Endodermal cell (in vitro differentiated cells): ENCODE measurements around the gene BRICD5. TPM values are rescaled to one million over a fixed set of nuclear protein-coding genes. Genes with fewer than 3 reads are reported as not detected.

Source experiments
- DNase-seq: peaks from one replicate; pipeline ENCODE4 v3.0.0-alpha.2; 2017
- H3K27ac ChIP-seq: 2 replicates; pipeline ENCODE4 v1.5.1; 2013; ENCODE audit warnings: mild to moderate bottlenecking, low read depth, low read length, moderate library complexity
- H3K27me3 ChIP-seq: 2 replicates; pipeline ENCODE4 v1.6.1; 2013; ENCODE audit warnings: mild to moderate bottlenecking, low read length, moderate library complexity; ENCODE audit not compliant: insufficient read depth, control insufficient read depth, poor library complexity, severe bottlenecking
- H3K36me3 ChIP-seq: 2 replicates; pipeline ENCODE4 v1.7.0; 2013; ENCODE audit warnings: mild to moderate bottlenecking, low read length, moderate library complexity; ENCODE audit not compliant: control insufficient read depth, insufficient read depth
- H3K4me1 ChIP-seq: one replicate; pipeline ENCODE4 v1.7.0; 2013; ENCODE audit warnings: low read length; ENCODE audit not compliant: control insufficient read depth, insufficient read depth
- H3K4me3 ChIP-seq: 2 replicates; pipeline ENCODE4 v1.5.1; 2013; ENCODE audit warnings: mild to moderate bottlenecking, low read length, moderate library complexity
- H3K9ac ChIP-seq: 2 replicates; pipeline ENCODE4 v1.6.1; 2013; ENCODE audit warnings: mild to moderate bottlenecking, low read length, moderate library complexity; ENCODE audit not compliant: poor library complexity, severe bottlenecking; ENCODE audit errors: extremely low read depth
- H3K9me3 ChIP-seq: 2 replicates; pipeline ENCODE4 v1.6.1; 2013; ENCODE audit warnings: mild to moderate bottlenecking, low read length, moderate library complexity; ENCODE audit not compliant: control insufficient read depth
- H3K27ac Mint-ChIP-seq: 2 replicates; pipeline ENCODE4 v1.8.0; 2020; ENCODE audit warnings: mixed read lengths
- H3K27me3 Mint-ChIP-seq: 2 replicates; pipeline ENCODE4 v1.8.0; 2021; ENCODE audit warnings: mild to moderate bottlenecking, mixed read lengths; ENCODE audit not compliant: insufficient read depth
- H3K36me3 Mint-ChIP-seq: 2 replicates; pipeline ENCODE4 v1.8.0; 2020; ENCODE audit warnings: low read depth, mixed read lengths
- H3K4me1 Mint-ChIP-seq: 2 replicates; pipeline ENCODE4 v1.8.0; 2020; ENCODE audit warnings: mixed read lengths
- H3K4me3 Mint-ChIP-seq: 2 replicates; pipeline ENCODE4 v1.8.0; 2020; ENCODE audit warnings: mild to moderate bottlenecking, moderate library complexity, mixed read lengths
- H3K9me3 Mint-ChIP-seq: 2 replicates; pipeline ENCODE4 v1.8.0; 2020; ENCODE audit warnings: mild to moderate bottlenecking, mixed read lengths
- WGBS, 2 experiments: methylation state at CpG; one replicate each; pipeline versions ENCODE4 v1.1.5 to v1.1.7; 2013; ENCODE audit warnings: missing lambda C conversion rate in 2 of 2, mixed read lengths in 1 of 2; ENCODE audit not compliant: insufficient coverage in 1 of 2, insufficient read length in 1 of 2; 5-methylcytosine and 5-hydroxymethylcytosine counted together
- total RNA-seq, 2 donors: library from RNA; stranded (reverse); fragmentation: NEBNext Ultra II Directional in 1 of 2; extraction: Animal tissue kit (Norgen Biotek cat#: 25700) in 1 of 2; gene quantifications; 2 replicates in 1 of 2; 3 replicates in 1 of 2; pipeline ENCODE4 v1.2.1, GENCODE V29; 2021
- TF ChIP-seq, protein P1 (sequence below): fragments of 200-600 bp; sonication (generic); conservative IDR thresholded peaks from 2 replicates; pipeline ENCODE4 v1.5.0; 2021; ENCODE audit warnings: antibody characterized with exemption, mild to moderate bottlenecking

Gene BRICD5
- total RNA-seq, 2 donors from 2014 or later = 7.7 to 15.0 TPM

DNA sequence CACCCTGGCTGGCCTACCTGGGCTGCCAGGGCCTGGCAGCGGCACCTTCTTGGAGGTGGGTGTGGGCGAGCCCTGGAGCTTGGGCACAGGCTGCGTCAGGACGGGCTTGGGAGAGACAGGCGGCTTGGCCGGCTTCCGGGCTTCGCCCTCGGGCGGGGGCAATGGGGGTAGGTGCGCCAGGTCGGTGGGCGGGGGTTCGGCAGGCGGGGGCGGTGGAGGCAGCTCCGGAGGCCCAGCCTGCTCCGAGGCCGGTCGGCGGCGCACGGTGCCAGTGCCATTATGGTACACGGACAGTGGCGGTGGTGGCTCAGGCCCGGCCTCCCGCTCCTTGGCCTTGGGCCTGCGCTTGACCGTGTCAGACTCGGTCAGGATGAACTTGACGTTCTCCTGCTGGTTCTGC is 31.1 kb downstream of the BRICD5 start:
- Histone ChIP-seq H3K4me3 (no peak overlapping the region), H3K27ac (no peak overlapping the region), H3K4me1 (no peaks in the 10 kb centered on the region), H3K9ac (no peak overlapping the region), H3K27me3 (no peaks in the 10 kb centered on the region), H3K36me3 (no peaks in the 10 kb centered on the region), H3K9me3 (no peaks in the 10 kb centered on the region)
- DNase-seq = no peak
- TF ChIP-seq, protein P1, sequence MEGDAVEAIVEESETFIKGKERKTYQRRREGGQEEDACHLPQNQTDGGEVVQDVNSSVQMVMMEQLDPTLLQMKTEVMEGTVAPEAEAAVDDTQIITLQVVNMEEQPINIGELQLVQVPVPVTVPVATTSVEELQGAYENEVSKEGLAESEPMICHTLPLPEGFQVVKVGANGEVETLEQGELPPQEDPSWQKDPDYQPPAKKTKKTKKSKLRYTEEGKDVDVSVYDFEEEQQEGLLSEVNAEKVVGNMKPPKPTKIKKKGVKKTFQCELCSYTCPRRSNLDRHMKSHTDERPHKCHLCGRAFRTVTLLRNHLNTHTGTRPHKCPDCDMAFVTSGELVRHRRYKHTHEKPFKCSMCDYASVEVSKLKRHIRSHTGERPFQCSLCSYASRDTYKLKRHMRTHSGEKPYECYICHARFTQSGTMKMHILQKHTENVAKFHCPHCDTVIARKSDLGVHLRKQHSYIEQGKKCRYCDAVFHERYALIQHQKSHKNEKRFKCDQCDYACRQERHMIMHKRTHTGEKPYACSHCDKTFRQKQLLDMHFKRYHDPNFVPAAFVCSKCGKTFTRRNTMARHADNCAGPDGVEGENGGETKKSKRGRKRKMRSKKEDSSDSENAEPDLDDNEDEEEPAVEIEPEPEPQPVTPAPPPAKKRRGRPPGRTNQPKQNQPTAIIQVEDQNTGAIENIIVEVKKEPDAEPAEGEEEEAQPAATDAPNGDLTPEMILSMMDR = no peak
- peaks cover 13% of the 10 kb centered on the region for H3K36me3 Mint-ChIP-seq
- no peak overlapping the region for H3K27ac Mint-ChIP-seq
- H3K4me1 Mint-ChIP-seq = no peaks in the 10 kb centered on the region
- 97% methylated on average over 20 to 31 of the region's 31 CpGs for WGBS, 2 experiments
- no peaks in the 10 kb centered on the region for H3K9me3 Mint-ChIP-seq
- H3K27me3 Mint-ChIP-seq = no peaks in the 10 kb centered on the region
- no peak overlapping the region for H3K4me3 Mint-ChIP-seq

DNA sequence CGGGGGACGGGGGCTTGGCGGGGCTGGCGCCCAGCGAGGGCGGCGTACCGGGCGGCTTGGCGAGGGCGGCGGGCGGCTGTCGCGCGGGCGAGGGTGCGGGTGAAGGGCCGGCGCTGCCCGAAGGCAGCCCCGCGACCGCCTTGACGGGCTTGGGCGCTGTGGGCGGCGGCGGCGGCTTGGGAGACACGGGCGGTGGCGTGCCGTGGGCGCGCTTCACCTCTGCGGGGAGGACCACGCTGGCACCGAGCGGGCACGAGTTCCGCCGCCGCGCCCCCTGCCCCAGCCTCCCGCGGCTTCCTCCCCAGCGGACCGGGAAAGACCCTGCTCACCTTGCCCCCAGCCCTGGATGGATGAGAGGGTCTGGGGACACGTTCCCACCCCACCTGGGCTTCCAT is 31.6 kb downstream of the BRICD5 start:
- DNase-seq = no peak
- no peaks in the 10 kb centered on the region for H3K4me1 ChIP-seq
- Mint-ChIP-seq H3K36me3 (peaks cover 17% of the 10 kb centered on the region), H3K9me3 (no peaks in the 10 kb centered on the region), H3K4me3 (no peak overlapping the region), H3K4me1 (no peaks in the 10 kb centered on the region), H3K27ac (no peak overlapping the region), H3K27me3 (no peaks in the 10 kb centered on the region)
- TF ChIP-seq, protein P1 = no peak
- no peak overlapping the region for H3K9ac ChIP-seq
- no peaks in the 10 kb centered on the region for H3K27me3 ChIP-seq
- 98 to 99% methylated on average over 23 to 44 of the region's 50 CpGs for WGBS, 2 experiments
- H3K9me3 ChIP-seq = no peaks in the 10 kb centered on the region
- H3K36me3 ChIP-seq = peaks cover 2% of the 10 kb centered on the region
- no peak overlapping the region for H3K27ac ChIP-seq
- H3K4me3 ChIP-seq = no peak overlapping the region

DNA sequence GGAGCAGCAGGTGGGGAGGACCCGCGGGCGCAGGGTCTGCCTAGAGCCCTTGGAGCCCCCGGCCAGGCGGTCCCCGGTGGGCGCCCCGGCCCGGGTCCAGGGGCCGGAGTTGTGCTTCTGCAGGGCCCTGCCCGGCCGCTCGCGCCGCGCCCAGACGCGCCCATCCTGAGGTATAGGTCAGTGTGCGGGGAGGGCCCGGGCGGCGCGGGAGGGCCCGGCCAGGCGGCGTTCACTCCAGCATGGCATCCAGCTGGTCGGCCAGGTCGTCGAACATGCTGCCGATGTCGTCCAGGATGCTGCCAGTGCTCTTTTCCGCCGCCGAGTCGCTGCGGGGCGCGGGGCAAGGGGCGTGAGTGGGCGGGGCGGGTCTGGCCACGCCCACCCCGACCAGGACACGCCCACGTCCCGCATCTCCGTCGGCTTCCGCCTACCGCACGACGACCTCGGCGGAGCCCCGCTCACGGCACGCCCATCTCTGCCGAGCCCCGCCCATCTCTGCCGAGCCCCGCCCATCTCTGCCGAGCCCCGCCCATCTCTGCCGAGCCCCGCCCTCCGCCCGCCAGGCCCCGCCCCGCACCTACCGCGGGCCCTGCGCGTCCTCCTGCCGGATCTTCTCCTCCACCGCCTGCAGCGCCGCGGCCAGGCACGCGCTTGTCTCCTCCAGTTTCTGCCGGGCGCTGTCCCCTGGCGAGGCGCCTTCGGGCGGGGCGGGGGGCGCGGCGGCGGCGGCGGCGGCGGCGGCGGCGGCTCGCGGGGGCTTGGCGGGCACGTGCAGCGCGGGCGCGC is 32.1 kb downstream of the BRICD5 start:
- Mint-ChIP-seq H3K4me3 (no peak overlapping the region), H3K27ac (no peak overlapping the region), H3K9me3 (no peaks in the 10 kb centered on the region), H3K4me1 (no peaks in the 10 kb centered on the region), H3K27me3 (no peaks in the 10 kb centered on the region), H3K36me3 (peaks cover 21% of the 10 kb centered on the region)
- Histone ChIP-seq H3K27ac (no peak overlapping the region), H3K27me3 (no peaks in the 10 kb centered on the region), H3K4me1 (no peaks in the 10 kb centered on the region), H3K9me3 (no peaks in the 10 kb centered on the region), H3K4me3 (no peak overlapping the region), H3K36me3 (peaks cover 5% of the 10 kb centered on the region), H3K9ac (no peak overlapping the region)
- WGBS, 2 experiments = 75 to 76% methylated on average over 15 to 103 of the region's 106 CpGs
- TF ChIP-seq, protein P1 = no peak
- DNase-seq = peak; percentile 94
